HepG2 (cell line): ENCODE results near the gene TIAM2. TPM values are rescaled to one million over a fixed set of nuclear protein-coding genes. Genes with fewer than 3 reads are reported as not detected.
A peak's percentile ranks its signal among the peaks of the same experiment; 100 is the strongest.

Experiments
- ATAC-seq: fragments of 200-7000 bp; cut with Tn5 transposase; 3 replicates; pipeline ENCODE4 v1.9.1; 2020; ENCODE audit warnings: mild to moderate bottlenecking, moderate library complexity
- BruUV-seq: library from RNA; stranded (reverse); fragments of 400-500 nt; replicated peaks from 2 replicates; lab custom pipeline; 2021; lab: Mats Ljungman, UMichigan
- CTCF ChIA-PET: fragments of 300-600 bp; formaldehyde crosslinking; extraction: SDS; loops from one replicate; lab custom pipeline; 2021; ENCODE audit warnings: low total read pairs, inconsistent platforms, low intra/inter-chr PET ratio; lab: Yijun Ruan, JAX
- POLR2A ChIA-PET: fragments of 350-600 bp; sonication (Branson Sonifier 250); formaldehyde crosslinking; loops from one replicate; lab custom pipeline; 2020; ENCODE audit warnings: antibody characterized with exemption, inconsistent platforms; lab: Yijun Ruan, JAX
- DNase-seq: peaks from one replicate; pipeline ENCODE4 v3.0.0-alpha.2; 2015; ENCODE audit warnings: low spot score
- FAIRE-seq: peaks from 3 replicates; lab custom pipeline; 2011; peaks lifted over from hg19 to GRCh38; lab: Jason Lieb, UNC
- H2AFZ ChIP-seq: one replicate; pipeline ENCODE4 v1.6.1; 2011; ENCODE audit warnings: low read length, inconsistent platforms
- H3K27ac ChIP-seq: fragments of 300-600 bp; 3 replicates; pipeline ENCODE4 v1.8.0; 2011; ENCODE audit warnings: mixed run types, mild to moderate bottlenecking, mixed read lengths, low read length, inconsistent platforms; ENCODE audit not compliant: insufficient read depth; ENCODE audit errors: extremely low read length
- H3K27me3 ChIP-seq, 2 experiments: fragments of 200-600 bp in 1 of 2; 2 replicates in 1 of 2; 3 replicates in 1 of 2; pipeline versions ENCODE4 v1.6.0 to v1.8.0; 2011; ENCODE audit warnings: low read length in 2 of 2, mild to moderate bottlenecking in 2 of 2, moderate library complexity in 2 of 2, inconsistent platforms in 1 of 2; ENCODE audit not compliant: insufficient read depth in 2 of 2, control insufficient read depth in 1 of 2
- H3K36me3 ChIP-seq, 2 experiments: fragments of 200-600 bp in 1 of 2; replicated peaks in 1 of 2; 2 replicates in 1 of 2; 3 replicates in 1 of 2; pipeline versions ENCODE4 v1.5.1 to v1.8.0; 2011; ENCODE audit warnings: low read length in 2 of 2, inconsistent platforms in 1 of 2; ENCODE audit not compliant: insufficient read depth in 2 of 2, control insufficient read depth in 1 of 2
- H3K4me1 ChIP-seq: 2 replicates; pipeline ENCODE4 v1.5.1; 2012; ENCODE audit warnings: low read length, inconsistent platforms; ENCODE audit not compliant: insufficient read depth
- H3K4me2 ChIP-seq: 2 replicates; pipeline ENCODE4 v1.6.0; 2011; ENCODE audit warnings: low read depth, low read length, inconsistent platforms
- H3K4me3 ChIP-seq, 3 experiments: fragments of 200-600 bp in 1 of 3; sonication (generic), shearing (Covaris generic) in 1 of 3; replicated peaks in 1 of 3; 2 replicates each; pipeline ENCODE4 v1.5.1; 2011 to 2016; ENCODE audit warnings: low read length in 3 of 3, inconsistent platforms in 2 of 3, low read depth in 2 of 3, mild to moderate bottlenecking in 2 of 3, control low read depth in 1 of 3, mixed read lengths in 1 of 3; ENCODE audit not compliant: insufficient read depth in 1 of 3
- H3K79me2 ChIP-seq: one replicate; pipeline ENCODE4 v1.6.1; 2011; ENCODE audit warnings: low read length, inconsistent platforms; ENCODE audit not compliant: insufficient read depth
- H3K9ac ChIP-seq: 2 replicates; pipeline ENCODE4 v1.6.0; 2011; ENCODE audit warnings: mild to moderate bottlenecking, low read depth, low read length, inconsistent platforms; ENCODE audit not compliant: insufficient read depth
- H3K9me3 ChIP-seq: 2 replicates; pipeline ENCODE4 v1.5.1; 2012; ENCODE audit warnings: mild to moderate bottlenecking, low read length
- H4K20me1 ChIP-seq: 2 replicates; pipeline ENCODE4 v1.6.0; 2011; ENCODE audit warnings: inconsistent platforms, mild to moderate bottlenecking, low read length, moderate library complexity; ENCODE audit not compliant: insufficient read depth
- CEBPB ChIP-seq: IDR thresholded peaks from 2 replicates; pipeline ENCODE4 v1.6.1; 2011; ENCODE audit warnings: low read depth, low read length, improper control_type of control experiment, borderline replicate concordance
- CEBPG ChIP-seq: IDR thresholded peaks from 2 replicates; pipeline ENCODE4 v1.6.1; 2016
- FOSL2 ChIP-seq: sonication (generic); formaldehyde crosslinking; IDR thresholded peaks from 2 replicates; pipeline ENCODE4 v1.4.0; 2020; ENCODE audit warnings: missing genetic modification reagents
- HHEX ChIP-seq: IDR thresholded peaks from 2 replicates; pipeline ENCODE4 v1.6.1; 2016; ENCODE audit warnings: control low read depth
- HNRNPH1 ChIP-seq: fragments of 200-400 bp; formaldehyde crosslinking; optimal IDR thresholded peaks from 2 replicates; pipeline ENCODE3; 2017; ENCODE audit warnings: mild to moderate bottlenecking, low read depth, low read length
- POLR2AphosphoS2 ChIP-seq: IDR thresholded peaks from 2 replicates; pipeline ENCODE4 v1.6.1; 2011; ENCODE audit warnings: low read depth, low read length, improper control_type of control experiment
- POLR2AphosphoS5 ChIP-seq: IDR thresholded peaks from 2 replicates; pipeline ENCODE4 v1.6.1; 2012; ENCODE audit warnings: low read depth, low read length
- RNF2 ChIP-seq: fragments of 450-650 bp; conservative IDR thresholded peaks from 2 replicates; pipeline ENCODE4 v1.6.1; 2016; ENCODE audit warnings: low read depth
- SRF ChIP-seq: IDR thresholded peaks from 2 replicates; pipeline ENCODE4 v1.6.1; 2011; ENCODE audit warnings: mild to moderate bottlenecking, low read depth, low read length, moderate library complexity
- TCF7 ChIP-seq: sonication (generic); IDR thresholded peaks from 2 replicates; pipeline ENCODE4 v1.6.1; 2016; ENCODE audit warnings: antibody characterized with exemption, low read depth
- ZNF256 ChIP-seq: sonication (generic); formaldehyde crosslinking; conservative IDR thresholded peaks from 2 replicates; pipeline ENCODE4 v1.4.0; 2020; ENCODE audit warnings: missing genetic modification reagents
- ZNF331 ChIP-seq: sonication (generic); formaldehyde crosslinking; IDR thresholded peaks from 2 replicates; pipeline ENCODE4 v1.4.0; 2020; ENCODE audit warnings: missing genetic modification reagents
- ZNF660 ChIP-seq: sonication (generic); formaldehyde crosslinking; IDR thresholded peaks from 2 replicates; pipeline ENCODE4 v1.5.1; 2020; ENCODE audit warnings: mild to moderate bottlenecking, low read depth, missing genetic modification reagents, borderline replicate concordance
- ZNF782 ChIP-seq: sonication (generic); formaldehyde crosslinking; IDR thresholded peaks from 2 replicates; pipeline ENCODE4 v1.4.0; 2020; ENCODE audit warnings: missing genetic modification reagents, mild to moderate bottlenecking, borderline replicate concordance
- ZNF891 ChIP-seq: sonication (generic); formaldehyde crosslinking; IDR thresholded peaks from 2 replicates; pipeline ENCODE4 v1.5.0; 2020; ENCODE audit warnings: mild to moderate bottlenecking, missing genetic modification reagents
- WGBS: methylation state at CpG from one replicate; pipeline ENCODE4 v1.1.6; 2017; ENCODE audit warnings: low lambda C conversion rate; 5-methylcytosine and 5-hydroxymethylcytosine counted together
- in situ Hi-C: cut with HindIII; loops from 2 replicates; pipeline ENCODE4 v1.10.0; 2017; ENCODE audit warnings: low pct_unique_long_range_greater_than_20kb; ENCODE audit not compliant: extremely low pct_ligation_motif_present
- intact Hi-C: fragments of 100-400 bp; cut with micrococcal nuclease; formaldehyde crosslinking; loops from one replicate; pipeline ENCODE4 v1.10.0; 2022; ENCODE audit not compliant: unreplicated experiment
- polyA plus RNA-seq, 8 experiments: library from polyadenylated mRNA; depleted of rRNA in 3 of 8; stranded (reverse) in 7 of 8; unstranded in 1 of 8; fragments of >200 nt; fragmentation: Illumina TruSeq in 4 of 8; extraction: Trizol in 4 of 8; gene quantifications; 2 replicates each; pipeline versions ENCODE4 v1.2.1 to v1.2.3, GENCODE V29; 2011 to 2016; ENCODE audit warnings: low read depth in 4 of 8, missing spikeins in 1 of 8, mixed read lengths in 1 of 8; ENCODE audit not compliant: insufficient read depth in 1 of 8
- total RNA-seq, 5 experiments: library from RNA; depleted of rRNA; stranded (reverse); fragments of >200 nt; fragmentation: Illumina TruSeq; extraction: Trizol; gene quantifications; 2 replicates each; pipeline ENCODE4 v1.2.3, GENCODE V29; 2016; ENCODE audit warnings: low read depth in 1 of 5
- TF ChIP-seq, protein P1 (sequence below): sonication (generic); formaldehyde crosslinking; IDR thresholded peaks from 2 replicates; pipeline ENCODE4 v1.4.0; 2020; ENCODE audit warnings: missing genetic modification reagents, borderline replicate concordance
- TF ChIP-seq, protein P2 (sequence below): sonication (generic); formaldehyde crosslinking; IDR thresholded peaks from 2 replicates; pipeline ENCODE4 v1.5.0; 2020; ENCODE audit warnings: missing genetic modification reagents, mild to moderate bottlenecking, borderline replicate concordance
- TF ChIP-seq, protein P3 (sequence below): sonication (generic); formaldehyde crosslinking; IDR thresholded peaks from 2 replicates; pipeline ENCODE4 v1.4.0; 2020; ENCODE audit warnings: mild to moderate bottlenecking, missing genetic modification reagents
- TF ChIP-seq, protein P4 (sequence below): sonication (generic); formaldehyde crosslinking; IDR thresholded peaks from 2 replicates; pipeline ENCODE4 v1.8.1; 2022; ENCODE audit warnings: mild to moderate bottlenecking, missing genetic modification reagents
- TF ChIP-seq, protein P5 (sequence below): sonication (generic); formaldehyde crosslinking; IDR thresholded peaks from 2 replicates; pipeline ENCODE4 v1.4.0; 2020; ENCODE audit warnings: missing genetic modification reagents

The TIAM2 gene
- total and polyA plus RNA-seq, 2 of the 13 experiments (the other 11 are each of a cell fraction or from before 2014, with no cell fraction given): 4.1 to 4.5 TPM

DNA sequence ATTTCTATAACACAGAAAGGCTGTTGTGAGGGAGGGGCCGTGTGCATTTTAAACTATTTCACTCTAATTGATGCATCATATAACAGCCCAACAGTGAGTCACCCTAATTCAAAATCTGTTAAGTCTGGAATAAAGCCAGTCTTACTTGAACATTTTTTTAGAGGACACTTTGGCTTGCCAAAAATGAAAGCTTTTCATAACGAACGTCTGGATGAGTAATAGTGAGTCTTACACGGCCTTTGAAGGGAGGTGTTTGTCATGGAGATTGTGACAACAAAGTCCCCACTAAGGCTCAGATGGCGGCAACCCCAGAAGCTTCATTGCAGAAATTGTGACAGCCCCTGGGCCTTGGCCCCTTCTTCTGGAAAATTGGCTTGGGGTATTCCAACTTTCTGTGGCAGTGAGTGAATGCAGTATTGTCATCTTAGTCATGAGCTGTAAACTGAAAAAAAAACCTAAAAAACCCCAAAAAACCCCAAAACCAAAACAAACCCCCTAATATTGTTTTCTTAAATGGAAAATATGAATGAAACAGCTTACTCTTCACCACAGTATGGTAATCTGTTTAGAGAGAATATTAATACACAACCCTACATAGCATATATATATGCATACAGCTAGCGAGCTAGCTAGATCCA is 176.1 kb downstream of the TIAM2 start:
- H3K9ac ChIP-seq: no peak overlapping the region
- ChIA-PET POLR2A (no interaction called here), CTCF (no interaction called here)
- H3K4me3 ChIP-seq: no peak overlapping the region
- DNase-seq (peak; percentile 73), FAIRE-seq (no peak), ATAC-seq (peak; percentile 27; the same call in 2 of the 3 replicates)
- no peaks in the 10 kb centered on the region for H3K27me3 ChIP-seq
- no peaks in the 10 kb centered on the region for H3K9me3 ChIP-seq
- in situ Hi-C loops: loop anchor here (5.0 to 10.0 kb wide), 5 partner anchors 239 to 594 kb away; no protein-coding TSS in a partner anchor
- peaks cover 7% of the 10 kb centered on the region; the same call in 1 of the 2 replicates for H3K4me1 ChIP-seq
- WGBS: 25% methylated on average over 6 of the region's 6 CpGs
- BruUV-seq: no TSS peak
- H3K36me3 ChIP-seq: no peaks in the 10 kb centered on the region
- H4K20me1 ChIP-seq: no peaks in the 10 kb centered on the region
- intact Hi-C loops: no loop called here
- no peaks in the 10 kb centered on the region for H3K79me2 ChIP-seq
- H3K4me2 ChIP-seq: peak overlapping the region; percentile 35; the same call in 1 of the 2 replicates
- H2AFZ ChIP-seq: no peak overlapping the region
- no peak overlapping the region for H3K27ac ChIP-seq
- TF ChIP-seq ZNF331 (CRISPR knock-in tag) (no peak), CEBPB (0 out of 2 replicates have a peak, but pooled peaks have one; percentile 9), ZNF256 (CRISPR knock-in tag) (no peak), RNF2 (no peak), ZNF660 (no peak), HHEX (CRISPR knock-in tag) (no peak), FOSL2 (CRISPR knock-in tag) (peak; percentile 60), TCF7 (peak; percentile 27; the same call in 1 of the 2 replicates), HNRNPH1 (no peak), CEBPG (CRISPR knock-in tag) (no peak), ZNF782 (CRISPR knock-in tag) (no peak), SRF (no peak), POLR2AphosphoS5 (no peak), POLR2AphosphoS2 (no peak), ZNF891 (CRISPR knock-in tag) (no peak)
- TF ChIP-seq, protein P1, sequence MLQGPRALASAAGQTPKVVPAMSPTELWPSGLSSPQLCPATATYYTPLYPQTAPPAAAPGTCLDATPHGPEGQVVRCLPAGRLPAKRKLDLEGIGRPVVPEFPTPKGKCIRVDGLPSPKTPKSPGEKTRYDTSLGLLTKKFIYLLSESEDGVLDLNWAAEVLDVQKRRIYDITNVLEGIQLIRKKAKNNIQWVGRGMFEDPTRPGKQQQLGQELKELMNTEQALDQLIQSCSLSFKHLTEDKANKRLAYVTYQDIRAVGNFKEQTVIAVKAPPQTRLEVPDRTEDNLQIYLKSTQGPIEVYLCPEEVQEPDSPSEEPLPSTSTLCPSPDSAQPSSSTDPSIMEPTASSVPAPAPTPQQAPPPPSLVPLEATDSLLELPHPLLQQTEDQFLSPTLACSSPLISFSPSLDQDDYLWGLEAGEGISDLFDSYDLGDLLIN (CRISPR knock-in tag): no peak
- TF ChIP-seq, protein P2, sequence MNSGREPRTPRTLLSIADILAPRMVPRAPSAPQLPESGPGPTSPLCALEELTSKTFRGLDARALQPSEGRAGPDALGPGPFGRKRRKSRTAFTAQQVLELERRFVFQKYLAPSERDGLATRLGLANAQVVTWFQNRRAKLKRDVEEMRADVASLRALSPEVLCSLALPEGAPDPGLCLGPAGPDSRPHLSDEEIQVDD (CRISPR knock-in tag): no peak
- TF ChIP-seq, protein P3, sequence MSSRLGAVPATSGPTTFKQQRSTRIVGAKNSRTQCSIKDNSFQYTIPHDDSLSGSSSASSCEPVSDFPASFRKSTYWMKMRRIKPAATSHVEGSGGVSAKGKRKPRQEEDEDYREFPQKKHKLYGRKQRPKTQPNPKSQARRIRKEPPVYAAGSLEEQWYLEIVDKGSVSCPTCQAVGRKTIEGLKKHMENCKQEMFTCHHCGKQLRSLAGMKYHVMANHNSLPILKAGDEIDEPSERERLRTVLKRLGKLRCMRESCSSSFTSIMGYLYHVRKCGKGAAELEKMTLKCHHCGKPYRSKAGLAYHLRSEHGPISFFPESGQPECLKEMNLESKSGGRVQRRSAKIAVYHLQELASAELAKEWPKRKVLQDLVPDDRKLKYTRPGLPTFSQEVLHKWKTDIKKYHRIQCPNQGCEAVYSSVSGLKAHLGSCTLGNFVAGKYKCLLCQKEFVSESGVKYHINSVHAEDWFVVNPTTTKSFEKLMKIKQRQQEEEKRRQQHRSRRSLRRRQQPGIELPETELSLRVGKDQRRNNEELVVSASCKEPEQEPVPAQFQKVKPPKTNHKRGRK: no peak
- TF ChIP-seq, protein P4, sequence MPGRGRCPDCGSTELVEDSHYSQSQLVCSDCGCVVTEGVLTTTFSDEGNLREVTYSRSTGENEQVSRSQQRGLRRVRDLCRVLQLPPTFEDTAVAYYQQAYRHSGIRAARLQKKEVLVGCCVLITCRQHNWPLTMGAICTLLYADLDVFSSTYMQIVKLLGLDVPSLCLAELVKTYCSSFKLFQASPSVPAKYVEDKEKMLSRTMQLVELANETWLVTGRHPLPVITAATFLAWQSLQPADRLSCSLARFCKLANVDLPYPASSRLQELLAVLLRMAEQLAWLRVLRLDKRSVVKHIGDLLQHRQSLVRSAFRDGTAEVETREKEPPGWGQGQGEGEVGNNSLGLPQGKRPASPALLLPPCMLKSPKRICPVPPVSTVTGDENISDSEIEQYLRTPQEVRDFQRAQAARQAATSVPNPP (CRISPR knock-in tag): no peak
- TF ChIP-seq, protein P5, sequence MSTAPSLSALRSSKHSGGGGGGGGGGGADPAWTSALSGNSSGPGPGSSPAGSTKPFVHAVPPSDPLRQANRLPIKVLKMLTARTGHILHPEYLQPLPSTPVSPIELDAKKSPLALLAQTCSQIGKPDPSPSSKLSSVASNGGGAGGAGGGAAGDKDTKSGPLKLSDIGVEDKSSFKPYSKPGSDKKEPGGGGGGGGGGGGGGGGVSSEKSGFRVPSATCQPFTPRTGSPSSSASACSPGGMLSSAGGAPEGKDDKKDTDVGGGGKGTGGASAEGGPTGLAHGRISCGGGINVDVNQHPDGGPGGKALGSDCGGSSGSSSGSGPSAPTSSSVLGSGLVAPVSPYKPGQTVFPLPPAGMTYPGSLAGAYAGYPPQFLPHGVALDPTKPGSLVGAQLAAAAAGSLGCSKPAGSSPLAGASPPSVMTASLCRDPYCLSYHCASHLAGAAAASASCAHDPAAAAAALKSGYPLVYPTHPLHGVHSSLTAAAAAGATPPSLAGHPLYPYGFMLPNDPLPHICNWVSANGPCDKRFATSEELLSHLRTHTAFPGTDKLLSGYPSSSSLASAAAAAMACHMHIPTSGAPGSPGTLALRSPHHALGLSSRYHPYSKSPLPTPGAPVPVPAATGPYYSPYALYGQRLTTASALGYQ: no peak
